Stimulated activated CD4-positive, alpha-beta T cell treated with anti-CD3 and anti-CD28 coated beads, Interleukin-4, amount 100 ng/mL, for 1 hour (primary cell): ENCODE data around the gene SLC34A1.
A peak's percentile ranks its signal among the peaks of the same experiment; 100 is the strongest.
"Not testable (repeated sequence)": the region's sequence is repeated elsewhere in the genome, so short reads cannot be mapped to it uniquely, and the experiment has no call there.

Source experiments
- DNase-seq: peaks from one replicate; pipeline ENCODE4 v3.0.0-alpha.2; 2020

SLC34A1 gene

GRCh38 chr5:177355162-177355867 is 28.9 kb upstream of the SLC34A1 start:
- no peak for DNase-seq

- no peak for DNase-seq
Measured at GRCh38 chr5:177355868-177356168, 28.4 kb upstream of the SLC34A1 start.

- no peak for DNase-seq
Measured at GRCh38 chr5:177356746-177357145, 27.5 kb upstream of the SLC34A1 start.

- DNase-seq: no peak
Measured at GRCh38 chr5:177357146-177357458, 27.1 kb upstream of the SLC34A1 start.

GRCh38 chr5:177357459-177358351 is 26.5 kb upstream of the SLC34A1 start, which contains the start of gene RGS14:
Gene RGS14 (plus strand): TSS chr5:177357924. CDS start chr5:177358025, 101 bp downstream.
- peak; percentile 59 for DNase-seq

GRCh38 chr5:177358370-177358819 is 25.8 kb upstream of the SLC34A1 start:
- DNase-seq: no peak

- no peak for DNase-seq
Measured at GRCh38 chr5:177359451-177359851, 24.8 kb upstream of the SLC34A1 start.

- DNase-seq: no peak
Measured at GRCh38 chr5:177359860-177360259, 24.4 kb upstream of the SLC34A1 start.

GRCh38 chr5:177360740-177361139 is 23.5 kb upstream of the SLC34A1 start:
- not testable (repeated sequence) for DNase-seq

- no peak for DNase-seq
Measured at GRCh38 chr5:177361418-177362291, 22.6 kb upstream of the SLC34A1 start.

GRCh38 chr5:177362292-177362609 is 22.0 kb upstream of the SLC34A1 start:
- no peak for DNase-seq

GRCh38 chr5:177362610-177363507 is 21.4 kb upstream of the SLC34A1 start:
- peak; percentile 73 for DNase-seq

GRCh38 chr5:177363565-177363964 is 20.7 kb upstream of the SLC34A1 start:
- no peak for DNase-seq

- DNase-seq: no peak
Measured at GRCh38 chr5:177364159-177364962, 19.9 kb upstream of the SLC34A1 start.

- no peak for DNase-seq
Measured at GRCh38 chr5:177365845-177366527, 18.2 kb upstream of the SLC34A1 start.

- DNase-seq: no peak
Measured at GRCh38 chr5:177366528-177367322, 17.5 kb upstream of the SLC34A1 start.

- DNase-seq: no peak
Measured at GRCh38 chr5:177367323-177367848, 16.8 kb upstream of the SLC34A1 start.

- no peak for DNase-seq
Measured at GRCh38 chr5:177367981-177368868, 16.0 kb upstream of the SLC34A1 start.
